NOMO-1 treated with DMSO at 0.1 percent for 48 hours (cell line): Measurements from ENCODE around the gene TET2.

ENCODE experiments used
- DNase-seq: peaks from one replicate; lab custom pipeline; 2025; ENCODE audit not compliant: unreplicated experiment; lab: John Stamatoyannopoulos, UW

Gene TET2

GRCh38 chr4:105146276-105147015 lies at the start of gene TET2:
TET2 (plus strand) TSS chr4:105146876; CDS start chr4:105233943, 87,067 bp downstream.
- peak; percentile 94 for DNase-seq

DNA sequence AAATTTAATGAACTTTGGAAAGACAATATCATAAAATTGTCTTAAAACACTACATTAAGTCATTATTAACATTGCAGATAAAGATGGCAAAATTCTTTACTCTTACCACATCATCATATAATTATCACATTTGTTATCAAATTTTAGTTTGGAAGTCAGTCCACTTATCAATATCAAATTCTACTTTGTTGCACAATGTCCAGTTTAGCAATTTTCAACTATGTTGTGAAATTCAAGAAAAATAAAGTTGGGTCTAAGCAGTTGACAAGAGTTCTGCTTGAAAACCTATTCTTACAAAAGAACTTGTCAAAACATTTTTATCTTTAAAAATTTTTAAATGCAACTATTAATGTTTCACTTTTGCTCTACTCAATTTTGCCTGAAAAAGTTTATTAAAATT lies 44.7 kb upstream of the TET2 start:
- DNase-seq = no peak

- DNase-seq = no peak
Observed at GRCh38 chr4:105106426-105106825, 40.2 kb upstream of the TET2 start.

DNA sequence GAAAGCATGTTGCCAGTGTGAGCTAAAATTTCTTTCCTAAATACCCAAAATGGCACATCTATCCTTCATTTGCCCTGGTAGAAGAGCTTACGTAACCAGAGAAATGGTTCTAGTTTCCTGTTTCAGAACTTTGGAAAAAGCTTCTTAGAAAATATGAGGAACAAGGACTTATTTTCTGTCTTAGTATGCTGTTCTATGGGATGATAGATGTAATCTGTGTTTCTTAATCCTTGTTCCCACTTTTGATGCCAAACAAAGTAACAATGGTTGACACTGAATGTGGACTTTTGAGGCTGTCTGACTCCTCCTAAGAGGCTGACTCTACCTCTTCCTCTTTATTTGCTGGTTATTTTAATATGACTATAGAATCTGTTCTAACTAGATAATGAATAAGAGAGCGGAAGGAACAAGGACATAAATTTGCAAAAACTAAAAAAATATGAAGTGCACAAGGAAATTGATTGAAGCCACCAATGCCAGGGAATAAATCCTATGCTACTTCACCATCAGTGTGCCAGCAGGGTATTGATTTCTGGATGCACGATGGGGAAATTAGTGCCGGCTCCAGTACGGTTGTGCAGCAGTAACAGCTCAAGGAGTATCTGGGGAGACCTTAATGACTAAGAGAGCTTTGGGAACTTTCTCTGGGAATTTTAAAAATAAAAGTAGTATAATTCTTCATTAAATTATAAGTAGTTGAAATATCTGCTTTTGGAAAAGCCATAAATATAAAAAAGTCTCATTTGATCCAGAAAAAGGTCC lies 39.4 kb upstream of the TET2 start:
- peak; percentile 34 for DNase-seq

DNA sequence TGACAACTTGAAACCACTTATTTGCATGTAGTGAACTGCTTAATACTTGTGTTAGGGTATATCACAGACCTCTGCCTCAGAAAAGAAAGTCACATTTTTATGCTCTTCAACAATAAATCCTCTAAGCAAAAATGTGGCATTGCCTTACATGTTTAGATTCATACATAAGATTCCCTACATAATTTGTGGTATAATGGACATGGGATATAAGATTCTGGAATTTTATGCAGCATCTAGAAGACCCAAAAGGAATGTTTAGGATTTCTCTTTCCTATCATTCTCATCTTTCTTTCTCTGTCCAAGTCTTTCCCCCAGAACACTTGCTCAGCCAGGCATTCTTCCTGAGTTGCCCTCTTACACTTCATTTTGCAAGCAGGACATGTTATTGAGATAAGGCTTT lies 37.7 kb upstream of the TET2 start:
- no peak for DNase-seq

DNA sequence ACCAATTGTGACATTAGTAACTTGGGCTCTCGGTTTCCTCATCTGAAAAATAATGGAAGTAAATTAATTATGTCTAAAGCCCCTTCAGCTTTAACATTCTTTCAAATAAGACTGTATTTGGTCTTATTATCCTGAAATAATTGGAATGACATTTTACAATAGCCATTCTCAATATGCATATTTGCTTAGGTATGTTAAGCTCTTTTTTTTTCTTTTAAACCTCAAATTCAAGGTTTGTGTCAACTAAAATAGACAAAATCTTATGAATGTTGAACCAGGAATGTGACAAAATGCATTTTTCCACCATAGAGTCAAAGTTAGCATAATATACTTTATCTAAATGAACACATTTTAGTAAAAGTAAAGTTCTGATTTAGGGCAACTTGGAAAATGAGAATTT lies 34.4 kb upstream of the TET2 start:
- no peak for DNase-seq

GRCh38 chr4:105113800-105114199 lies 32.9 kb upstream of the TET2 start:
- DNase-seq = peak; percentile 98

- DNase-seq = peak; percentile 65
Observed at GRCh38 chr4:105116616-105117319, 29.9 kb upstream of the TET2 start.

GRCh38 chr4:105119356-105119755 lies 27.3 kb upstream of the TET2 start:
- DNase-seq = peak; percentile 59

DNA sequence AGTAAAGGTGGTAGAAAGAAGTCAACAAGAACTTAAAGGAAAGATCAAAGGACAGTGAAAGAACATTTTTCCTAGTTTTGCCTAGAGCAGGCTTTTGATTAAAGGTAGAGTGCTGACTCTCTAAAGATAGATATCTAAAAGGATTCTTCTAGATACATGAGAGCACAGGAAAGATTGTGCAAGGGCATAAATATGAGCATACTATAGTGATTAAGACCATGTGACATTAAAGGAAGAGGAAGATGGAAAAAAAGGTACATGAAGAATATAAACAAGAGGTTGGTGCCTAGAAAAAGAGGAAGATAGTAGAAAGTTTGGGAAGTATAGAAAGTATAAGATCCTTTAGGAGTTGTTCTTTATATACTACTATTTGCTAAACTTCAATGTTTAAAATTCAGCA lies 26.1 kb upstream of the TET2 start:
- peak; percentile 80 for DNase-seq

- no peak for DNase-seq
Observed at GRCh38 chr4:105122350-105122749, 24.3 kb upstream of the TET2 start.

DNA sequence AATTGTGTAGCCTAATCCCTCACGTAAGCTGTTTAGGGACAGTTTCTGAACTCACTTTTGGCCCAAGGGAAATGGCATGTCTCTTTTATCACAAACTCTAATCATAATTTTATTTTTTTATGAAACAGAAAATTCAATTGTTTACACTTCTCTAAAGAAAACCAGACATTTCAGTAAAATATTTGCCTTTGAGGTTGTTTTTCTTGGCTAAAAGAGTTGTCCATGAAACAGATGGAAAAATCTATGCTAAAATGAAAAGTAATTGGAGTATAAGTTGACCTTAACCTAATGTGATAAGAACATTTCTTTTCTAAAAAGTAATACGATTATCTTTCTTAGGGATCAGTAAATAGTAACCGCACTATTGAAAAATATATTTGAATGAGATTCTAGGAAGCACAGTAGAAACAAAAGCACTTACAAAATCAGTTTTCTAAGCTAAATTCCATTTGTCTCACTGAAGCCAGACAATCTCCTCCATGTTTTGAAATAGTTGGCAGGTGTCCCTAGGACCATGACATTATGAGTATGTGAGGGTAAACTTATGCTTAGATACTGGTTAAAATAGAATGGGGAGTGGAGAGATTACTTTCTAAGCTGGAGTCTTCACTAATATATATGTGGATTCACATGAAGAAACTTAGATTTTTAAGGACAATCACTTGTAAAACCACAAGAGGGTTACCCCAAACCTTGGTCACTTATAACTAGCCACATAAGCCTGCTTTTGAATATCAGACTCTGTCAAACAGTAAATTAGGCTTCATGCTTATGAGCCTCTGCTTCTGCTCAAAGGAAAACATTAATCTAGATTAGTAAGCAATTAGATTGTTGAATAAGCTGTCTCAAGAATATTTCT lies 20.1 kb upstream of the TET2 start:
- DNase-seq = no peak

- DNase-seq = no peak
Observed at GRCh38 chr4:105127170-105127445, 19.6 kb upstream of the TET2 start.

- peak; percentile 60 for DNase-seq
Observed at GRCh38 chr4:105128208-105128607, 18.5 kb upstream of the TET2 start.

GRCh38 chr4:105129286-105130040 lies 17.2 kb upstream of the TET2 start:
- DNase-seq = peak; percentile 17

DNA sequence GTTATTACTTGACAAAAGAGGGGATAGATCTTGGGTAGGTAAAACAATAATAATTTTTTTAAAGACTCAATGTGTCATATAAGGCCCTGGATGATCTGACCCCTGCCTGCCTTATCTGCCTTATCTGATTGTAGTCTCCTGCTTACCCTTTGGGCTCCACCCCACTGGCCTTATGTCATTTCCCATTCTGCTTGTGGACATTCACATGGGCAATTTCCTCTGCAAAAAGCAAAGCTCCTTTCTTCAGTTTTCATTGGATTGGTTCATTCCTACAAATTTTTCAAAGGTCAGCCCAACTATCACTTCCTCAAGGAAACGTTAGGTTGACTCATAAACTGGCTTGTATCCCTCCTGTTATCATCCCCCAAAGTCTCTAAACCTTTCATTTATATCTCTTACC lies 15.7 kb upstream of the TET2 start:
- no peak for DNase-seq

DNA sequence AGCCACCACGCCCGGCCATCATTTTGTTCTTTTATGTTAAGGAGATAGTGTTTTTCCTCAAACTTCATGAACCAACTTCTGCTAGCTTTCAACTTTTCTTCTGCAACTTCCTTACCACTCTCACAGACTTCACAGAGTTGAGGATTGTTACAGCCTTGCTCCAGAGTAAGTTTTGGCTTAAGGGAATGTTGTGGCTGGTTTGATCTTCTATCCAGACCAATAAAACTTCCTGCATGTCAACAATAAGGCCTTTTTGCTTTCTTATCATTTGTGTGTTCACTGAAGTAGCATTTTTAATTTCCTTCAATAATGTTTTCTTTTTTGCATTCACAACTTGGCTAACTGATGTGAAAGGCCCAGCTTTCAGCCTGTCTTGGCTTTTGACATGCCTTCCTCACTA lies 12.7 kb upstream of the TET2 start:
- no peak for DNase-seq

GRCh38 chr4:105135785-105136184 lies 10.9 kb upstream of the TET2 start:
- DNase-seq = peak; percentile 84

- DNase-seq = no peak
Observed at GRCh38 chr4:105137121-105137875, 9.4 kb upstream of the TET2 start.

- DNase-seq = peak; percentile 37
Observed at GRCh38 chr4:105139646-105140045, 7.0 kb upstream of the TET2 start.
